K562 (cell line): ENCODE results near the gene ECI1. TPM values are rescaled to one million over a fixed set of nuclear protein-coding genes. Genes with fewer than 3 reads are reported as not detected.
A peak's percentile ranks its signal among the peaks of the same experiment; 100 is the strongest.

Source experiments
- ATAC-seq: fragments of 200-7000 bp; cut with Tn5 transposase; 3 replicates; pipeline ENCODE4 v1.9.1; 2020; ENCODE audit warnings: moderate library complexity
- BruUV-seq: library from RNA; stranded (reverse); fragments of 400-500 nt; replicated peaks from 2 replicates; lab custom pipeline; 2021; lab: Mats Ljungman, UMichigan
- CTCF ChIA-PET: fragments of 300-600 bp; formaldehyde crosslinking; extraction: SDS; loops from one replicate; lab custom pipeline; 2021; ENCODE audit warnings: low intra/inter-chr PET ratio; lab: Yijun Ruan, JAX
- POLR2A ChIA-PET: fragments of 300-600, 350-650 bp; sonication (Branson Sonifier 250); formaldehyde crosslinking; extraction: SDS; loops from one replicate; lab custom pipeline; 2021; ENCODE audit warnings: antibody characterized with exemption, inconsistent platforms; lab: Yijun Ruan, JAX
- DNase-seq, 4 experiments: peaks; one replicate each; pipeline versions ENCODE4 v3.0.0 to v3.0.0-alpha.2; 2011 to 2018; ENCODE audit warnings: low spot score in 3 of 4, mixed read lengths in 3 of 4; ENCODE audit errors: extremely low read depth in 1 of 4
- FAIRE-seq: peaks from 2 replicates; lab custom pipeline; 2011; peaks lifted over from hg19 to GRCh38; lab: Jason Lieb, UNC
- H2AFZ ChIP-seq: 2 replicates; pipeline ENCODE4 v1.6.0; 2011; ENCODE audit warnings: low read depth, low read length, control low read depth, inconsistent platforms
- H3K27ac ChIP-seq: fragments of 200-600 bp; 3 replicates; pipeline ENCODE4 v1.8.0; 2011; ENCODE audit warnings: low read depth, mild to moderate bottlenecking, control low read depth, inconsistent platforms, low read length, moderate library complexity, mixed read lengths; ENCODE audit errors: extremely low read depth
- H3K27me3 ChIP-seq, 2 experiments: fragments of 300-600 bp in 1 of 2; 2 replicates in 1 of 2; 3 replicates in 1 of 2; pipeline versions ENCODE4 v1.6.0 to v1.8.0; 2011; ENCODE audit warnings: inconsistent platforms in 2 of 2, low read length in 2 of 2, mild to moderate bottlenecking in 1 of 2, mixed read lengths in 1 of 2, moderate library complexity in 1 of 2; ENCODE audit not compliant: control insufficient read depth in 2 of 2, insufficient read depth in 2 of 2
- H3K36me3 ChIP-seq: fragments of 300-600 bp; 3 replicates; pipeline ENCODE4 v1.8.0; 2011; ENCODE audit warnings: mild to moderate bottlenecking, low read length, inconsistent platforms; ENCODE audit not compliant: control insufficient read depth, insufficient read depth
- H3K4me1 ChIP-seq, 2 experiments: fragments of 200-600 bp in 1 of 2; replicated peaks in 1 of 2; 2 replicates in 1 of 2; 3 replicates in 1 of 2; pipeline versions ENCODE4 v1.5.1 to v1.8.0; 2011; ENCODE audit warnings: inconsistent platforms in 2 of 2, low read length in 2 of 2, mild to moderate bottlenecking in 1 of 2, mixed read lengths in 1 of 2, moderate library complexity in 1 of 2; ENCODE audit not compliant: control insufficient read depth in 2 of 2, insufficient read depth in 2 of 2
- H3K4me2 ChIP-seq: 2 replicates; pipeline ENCODE4 v1.6.1; 2011; ENCODE audit warnings: low read length, control low read depth, inconsistent platforms, mixed read lengths; ENCODE audit not compliant: insufficient read depth
- H3K4me3 ChIP-seq: fragments of 200-600 bp; sonication (generic), shearing (Covaris generic); 2 replicates; pipeline ENCODE4 v1.5.1; 2016; ENCODE audit warnings: control low read depth, inconsistent platforms
- H3K79me2 ChIP-seq: fragments of 200-600 bp; 3 replicates; pipeline ENCODE4 v1.8.0; 2011; ENCODE audit warnings: low read length, inconsistent platforms; ENCODE audit not compliant: control insufficient read depth, insufficient read depth
- H3K9ac ChIP-seq, 2 experiments: 2 replicates each; pipeline versions ENCODE4 v1.6.0 to v1.6.1; 2011; ENCODE audit warnings: low read depth in 2 of 2, low read length in 2 of 2, control low read depth in 1 of 2, inconsistent platforms in 1 of 2, mild to moderate bottlenecking in 1 of 2, mixed read lengths in 1 of 2; ENCODE audit not compliant: insufficient read depth in 1 of 2
- H3K9me1 ChIP-seq: one replicate; pipeline ENCODE4 v1.6.0; 2011; ENCODE audit warnings: inconsistent platforms, mild to moderate bottlenecking, low read length, moderate library complexity; ENCODE audit not compliant: control insufficient read depth, insufficient read depth
- H3K9me3 ChIP-seq: replicated peaks from 2 replicates; pipeline ENCODE4 v1.5.1; 2011; ENCODE audit warnings: low read depth, low read length, inconsistent platforms; ENCODE audit not compliant: control insufficient read depth, insufficient read depth
- H4K20me1 ChIP-seq: replicated peaks from 2 replicates; pipeline ENCODE4 v1.6.1; 2011; ENCODE audit warnings: low read length, inconsistent platforms, mixed read lengths; ENCODE audit not compliant: control insufficient read depth, insufficient read depth
- CREBBP ChIP-seq: IDR thresholded peaks from one replicate; pipeline ENCODE4 v1.6.1; 2012; ENCODE audit warnings: low read depth, mild to moderate bottlenecking, control low read depth, inconsistent platforms, low read length
- ETS1 ChIP-seq: conservative IDR thresholded peaks from 2 replicates; pipeline ENCODE4 v1.6.1; 2011; ENCODE audit warnings: low read depth, mild to moderate bottlenecking, low read length; ENCODE audit not compliant: control insufficient read depth
- KLF1 ChIP-seq: fragments of 450-650 bp; IDR thresholded peaks from 2 replicates; pipeline ENCODE4 v1.6.1; 2016; ENCODE audit warnings: missing genetic modification characterization, missing compliant biosample characterization
- MCM5 ChIP-seq: fragments of 450-650 bp; IDR thresholded peaks from 2 replicates; pipeline ENCODE4 v1.6.1; 2016; ENCODE audit warnings: low read depth
- PCBP1 ChIP-seq: fragments of 200-400 bp; formaldehyde crosslinking; IDR thresholded peaks from 2 replicates; pipeline ENCODE4 v1.6.1; 2018; ENCODE audit warnings: mild to moderate bottlenecking, low read depth, low read length; ENCODE audit not compliant: poor library complexity, severe bottlenecking
- POLR2AphosphoS2 ChIP-seq: IDR thresholded peaks from 2 replicates; pipeline ENCODE4 v1.6.1; 2012; ENCODE audit warnings: low read length, improper control_type of control experiment
- WGBS: fragments of 100-300 bp; shearing (Covaris generic); methylation state at CpG from one replicate; pipeline ENCODE4 v1.1.6; 2016; ENCODE audit warnings: low coverage, mixed read lengths; ENCODE audit not compliant: insufficient coverage; ENCODE audit errors: missing lambda C conversion rate; 5-methylcytosine and 5-hydroxymethylcytosine counted together
- in situ Hi-C: fragments of 300-500 bp; cut with MboI; formaldehyde crosslinking; loops from 4 replicates; pipeline ENCODE4 v1.15.0; 2018; ENCODE audit warnings: inconsistent platforms, mixed read lengths
- intact Hi-C: fragments of 100-400 bp; cut with micrococcal nuclease; formaldehyde crosslinking; loops from 2 replicates; pipeline ENCODE4 v1.14.2; 2022
- polyA plus RNA-seq, 8 experiments: library from polyadenylated mRNA; depleted of rRNA in 4 of 8; stranded (reverse) in 5 of 8; unstranded in 3 of 8; fragments of >200 nt; fragmentation: Nextera tagmentation in 2 of 8; fragmentation: Illumina TruSeq in 1 of 8; extraction: Ambion mirVana in 2 of 8; extraction: Trizol in 1 of 8; gene quantifications; 2 replicates each; pipeline versions ENCODE4 v1.2.1 to v1.2.3, GENCODE V29; 2011 to 2014; ENCODE audit warnings: inconsistent platforms in 1 of 8, missing spikeins in 1 of 8
- total RNA-seq, 7 experiments: library from RNA; depleted of rRNA in 6 of 7; stranded (reverse); fragments of >200 nt in 6 of 7; fragmentation: Illumina TruSeq in 2 of 7; extraction: Trizol in 2 of 7; gene quantifications; 2 replicates each; pipeline versions ENCODE4 v1.2.1 to v1.2.3, GENCODE V29; 2011 to 2021; ENCODE audit warnings: low replicate concordance in 1 of 7
- TF ChIP-seq, protein P1 (sequence below): sonication (generic); formaldehyde crosslinking; IDR thresholded peaks from 2 replicates; pipeline ENCODE4 v1.8.0; 2022; ENCODE audit warnings: missing genetic modification reagents, mild to moderate bottlenecking, borderline replicate concordance

The ECI1 gene
- total and polyA plus RNA-seq, 9 of the 15 experiments (the other 6 are each of a cell fraction or from before 2014, with no cell fraction given): 4.7 to 189 (median 54.0) TPM

DNA sequence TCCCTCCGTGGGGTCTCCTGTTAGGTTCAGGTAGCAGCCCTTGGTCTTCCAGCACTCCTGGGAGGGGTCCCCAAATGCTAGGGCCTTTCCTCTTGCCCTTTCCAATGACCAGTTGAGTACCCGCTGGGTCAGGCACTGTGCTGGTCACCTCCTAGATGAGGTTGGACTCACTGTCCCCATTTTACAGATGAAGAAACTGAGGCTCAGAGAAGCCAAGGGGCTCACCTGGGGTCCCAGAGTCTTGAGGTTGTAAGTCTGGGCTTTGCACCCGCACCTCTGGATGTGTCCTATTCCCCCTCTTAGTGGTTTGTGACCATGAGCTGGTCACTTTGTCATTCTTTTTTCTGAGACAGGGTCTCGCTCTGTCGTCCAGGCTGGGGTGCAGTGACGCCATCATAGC is 53.6 kb downstream of the ECI1 start (continued):
- TF ChIP-seq CREBBP: no peak
- TF ChIP-seq, protein P1, sequence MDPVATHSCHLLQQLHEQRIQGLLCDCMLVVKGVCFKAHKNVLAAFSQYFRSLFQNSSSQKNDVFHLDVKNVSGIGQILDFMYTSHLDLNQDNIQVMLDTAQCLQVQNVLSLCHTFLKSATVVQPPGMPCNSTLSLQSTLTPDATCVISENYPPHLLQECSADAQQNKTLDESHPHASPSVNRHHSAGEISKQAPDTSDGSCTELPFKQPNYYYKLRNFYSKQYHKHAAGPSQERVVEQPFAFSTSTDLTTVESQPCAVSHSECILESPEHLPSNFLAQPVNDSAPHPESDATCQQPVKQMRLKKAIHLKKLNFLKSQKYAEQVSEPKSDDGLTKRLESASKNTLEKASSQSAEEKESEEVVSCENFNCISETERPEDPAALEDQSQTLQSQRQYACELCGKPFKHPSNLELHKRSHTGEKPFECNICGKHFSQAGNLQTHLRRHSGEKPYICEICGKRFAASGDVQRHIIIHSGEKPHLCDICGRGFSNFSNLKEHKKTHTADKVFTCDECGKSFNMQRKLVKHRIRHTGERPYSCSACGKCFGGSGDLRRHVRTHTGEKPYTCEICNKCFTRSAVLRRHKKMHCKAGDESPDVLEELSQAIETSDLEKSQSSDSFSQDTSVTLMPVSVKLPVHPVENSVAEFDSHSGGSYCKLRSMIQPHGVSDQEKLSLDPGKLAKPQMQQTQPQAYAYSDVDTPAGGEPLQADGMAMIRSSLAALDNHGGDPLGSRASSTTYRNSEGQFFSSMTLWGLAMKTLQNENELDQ (CRISPR knock-in tag): no peak
- TF ChIP-seq KLF1: no peak
- no peak for TF ChIP-seq POLR2AphosphoS2
- TF ChIP-seq, all 486 proteins: peak for 9

- POLR2A ChIA-PET: interaction anchor here (1.0 kb wide), 1 partner anchor 14 kb away, joined by 3 read pairs; the partner anchor contains the start of gene BRICD5
- TF ChIP-seq MCM5: no peak
- peak; percentile 46 for TF ChIP-seq PCBP1
- TF ChIP-seq ETS1: 0 out of 2 replicates have a peak, but pooled peaks have one; percentile 26
- intact Hi-C loops (loop anchor here (5.0 kb wide), 2 partner anchors 55 to 300 kb away; partner anchors contain the start of gene ECI1), in situ Hi-C loops (no loop called here)
- Histone ChIP-seq H3K27ac (no peak overlapping the region), H3K27me3 (peaks cover 0 to 5% of the 10 kb centered on the region in 2 experiments; a peak in 2 of 5 replicates), H4K20me1 (0 out of 2 replicates have a peak, but pooled peaks cover 6% of the 10 kb centered on the region), H3K79me2 (no peaks in the 10 kb centered on the region), H3K9ac (peak overlapping the region in 1 of 2 experiments; percentile 85; a peak in 2 of 4 replicates), H3K36me3 (no peaks in the 10 kb centered on the region), H3K9me3 (no peaks in the 10 kb centered on the region), H3K4me3 (no peak overlapping the region), H3K4me2 (peak overlapping the region; percentile 23; the same call in 1 of the 2 replicates), H3K4me1 (peaks cover 3 to 51% of the 10 kb centered on the region in 2 experiments; a peak in 4 of 5 replicates), H2AFZ (peak overlapping the region; percentile 67; the same call in 1 of the 2 replicates), H3K9me1 (no peaks in the 10 kb centered on the region)
- CTCF ChIA-PET: no interaction called here
- FAIRE-seq (no peak), DNase-seq (no peak), ATAC-seq (no peak)
- WGBS: 71% methylated on average over 12 of the region's 32 CpGs
- BruUV-seq: no TSS peak
These were observed 54.3 kb downstream of the ECI1 start for GRCh38 chr16:2196981-2197511.
